ENCODE data around the gene RRP9.

RRP9 gene

GRCh38 chr3:51945031-51945840, 3.5 kb upstream of the RRP9 start:
- TF ChIP-seq YY1 (IDR thresholded peaks at IDR 0.05; ENCODE audit: low read depth) (no peak), TEAD4 (IDR thresholded peaks at IDR 0.05) (no peak), REST (IDR thresholded peaks at IDR 0.05; ENCODE audit: low read depth) (no peak), CEBPB (IDR thresholded peaks at IDR 0.05) (no peak), TCF12 (IDR thresholded peaks at IDR 0.05; ENCODE audit: low read depth) (no peak), EP300 (IDR thresholded peaks at IDR 0.05; ENCODE audit: borderline replicate concordance) (no peak)

- no peak for TF ChIP-seq NFIC (IDR thresholded peaks at IDR 0.05)
- no peak for TF ChIP-seq YY1 (IDR thresholded peaks at IDR 0.05; ENCODE audit: low read depth)
- no peak for TF ChIP-seq USF1 (IDR thresholded peaks at IDR 0.05)
- no peak for TF ChIP-seq TAF1 (IDR thresholded peaks at IDR 0.05; ENCODE audit: low read depth)
- no peak for TF ChIP-seq TCF12 (IDR thresholded peaks at IDR 0.05; ENCODE audit: low read depth)
- no peak for TF ChIP-seq FOXM1 (IDR thresholded peaks at IDR 0.05; ENCODE audit: borderline replicate concordance, low read depth)
These were observed 2.8 kb upstream of the RRP9 start for GRCh38 chr3:51944451-51945021.

GRCh38 chr3:51943451-51944391, 2.0 kb upstream of the RRP9 start:
- no peak for TF ChIP-seq USF1 (IDR thresholded peaks at IDR 0.05)
- no peak for TF ChIP-seq TEAD4 (IDR thresholded peaks at IDR 0.05)
- no peak for TF ChIP-seq CREB1 (IDR thresholded peaks at IDR 0.05; ENCODE audit: low read depth)
- TF ChIP-seq EP300 (IDR thresholded peaks at IDR 0.05; ENCODE audit: borderline replicate concordance): no peak
- TF ChIP-seq TCF12 (IDR thresholded peaks at IDR 0.05; ENCODE audit: low read depth): no peak

- TF ChIP-seq NFIC (IDR thresholded peaks at IDR 0.05) (no peak), TEAD4 (IDR thresholded peaks at IDR 0.05) (no peak), TCF12 (IDR thresholded peaks at IDR 0.05; ENCODE audit: low read depth) (peak; percentile 7; the same call in 1 of the 2 replicates), TAF1 (IDR thresholded peaks at IDR 0.05; ENCODE audit: low read depth) (no peak), YY1 (IDR thresholded peaks at IDR 0.05; ENCODE audit: low read depth) (no peak), ZBTB7A (IDR thresholded peaks at IDR 0.05; ENCODE audit: low read depth) (no peak), EGR1 (IDR thresholded peaks at IDR 0.05) (no peak)
These were observed 1.1 kb upstream of the RRP9 start for GRCh38 chr3:51942603-51943450.

- TF ChIP-seq MAX (IDR thresholded peaks at IDR 0.05): no peak
- TF ChIP-seq EP300 (IDR thresholded peaks at IDR 0.05; ENCODE audit: borderline replicate concordance): no peak
- 0 out of 2 replicates have a peak, but pooled peaks have one; percentile 40 for TF ChIP-seq ZBTB7A (IDR thresholded peaks at IDR 0.05; ENCODE audit: low read depth)
- TF ChIP-seq CEBPB (IDR thresholded peaks at IDR 0.05): no peak
- TF ChIP-seq TCF12 (IDR thresholded peaks at IDR 0.05; ENCODE audit: low read depth): no peak
These were observed 274 bp downstream of the RRP9 start for GRCh38 chr3:51941463-51941797.

GRCh38 chr3:51940648-51941462, 849 bp downstream of the RRP9 start:
- TF ChIP-seq YY1 (IDR thresholded peaks at IDR 0.05; ENCODE audit: low read depth): no peak
- no peak for TF ChIP-seq EGR1 (IDR thresholded peaks at IDR 0.05)
- no peak for TF ChIP-seq EP300 (IDR thresholded peaks at IDR 0.05; ENCODE audit: borderline replicate concordance)
